K562 (cell line): Measurements from ENCODE around the gene SNCB.

ENCODE experiments used
- CREM ChIP-seq: IDR thresholded peaks from 2 replicates; pipeline ENCODE4 v1.6.1; 2014; ENCODE audit warnings: antibody characterized with exemption, low read depth
- POLR2A ChIP-seq: fragments of 450-650 bp; conservative IDR thresholded peaks from 2 replicates; pipeline ENCODE4 v1.6.1; 2016
- RAD21 ChIP-seq, 2 experiments: fragments of 250-450 bp in 1 of 2; fragments of 450-650 bp in 1 of 2; sonication (Bioruptor Pico) in 1 of 2; formaldehyde crosslinking in 1 of 2; IDR thresholded peaks in 1 of 2; conservative IDR thresholded peaks in 1 of 2; 2 replicates each; pipeline versions ENCODE4 v1.4.0 to v1.8.0; 2020 to 2022; ENCODE audit warnings: mild to moderate bottlenecking in 2 of 2, moderate library complexity in 1 of 2
- ZNF75A ChIP-seq: fragments of 450-650 bp; formaldehyde crosslinking; IDR thresholded peaks from 2 replicates; pipeline ENCODE4 v1.4.0; 2020; ENCODE audit warnings: mild to moderate bottlenecking
- TF ChIP-seq, protein P1 (sequence below), 2 experiments: fragments of 450-650 bp; IDR thresholded peaks; 2 replicates each; pipeline ENCODE4 v1.6.1; 2016; ENCODE audit warnings: mild to moderate bottlenecking in 2 of 2, borderline replicate concordance in 1 of 2, low read depth in 1 of 2, moderate library complexity in 1 of 2
- TF ChIP-seq, protein P2 (sequence below), 3 experiments: IDR thresholded peaks in 2 of 3; conservative IDR thresholded peaks in 1 of 3; 2 replicates each; pipeline ENCODE4 v1.5.1; 2011 to 2012; ENCODE audit warnings: low read length in 3 of 3, mild to moderate bottlenecking in 3 of 3, control low read depth in 2 of 3, improper control_type of control experiment in 1 of 3, inconsistent platforms in 1 of 3, low read depth in 1 of 3, mixed read lengths in 1 of 3, moderate library complexity in 1 of 3; ENCODE audit not compliant: insufficient read depth in 2 of 3
- TF ChIP-seq, protein P3 (sequence below), 2 experiments: fragments of 450-650 bp in 1 of 2; sonication (generic) in 1 of 2; formaldehyde crosslinking; conservative IDR thresholded peaks; 2 replicates each; pipeline versions ENCODE4 v1.4.0 to v1.8.1; 2020 to 2022; ENCODE audit warnings: mild to moderate bottlenecking in 1 of 2, missing genetic modification reagents in 1 of 2
- TF ChIP-seq, protein P4 (sequence below): fragments of 450-650 bp; IDR thresholded peaks from 2 replicates; pipeline ENCODE4 v1.6.1; 2017; ENCODE audit warnings: antibody characterized with exemption, mild to moderate bottlenecking
- TF ChIP-seq, protein P5 (sequence below): sonication (generic); formaldehyde crosslinking; IDR thresholded peaks from 2 replicates; pipeline ENCODE4 v1.9.0; 2022; ENCODE audit warnings: mild to moderate bottlenecking, missing genetic modification reagents

DNA sequence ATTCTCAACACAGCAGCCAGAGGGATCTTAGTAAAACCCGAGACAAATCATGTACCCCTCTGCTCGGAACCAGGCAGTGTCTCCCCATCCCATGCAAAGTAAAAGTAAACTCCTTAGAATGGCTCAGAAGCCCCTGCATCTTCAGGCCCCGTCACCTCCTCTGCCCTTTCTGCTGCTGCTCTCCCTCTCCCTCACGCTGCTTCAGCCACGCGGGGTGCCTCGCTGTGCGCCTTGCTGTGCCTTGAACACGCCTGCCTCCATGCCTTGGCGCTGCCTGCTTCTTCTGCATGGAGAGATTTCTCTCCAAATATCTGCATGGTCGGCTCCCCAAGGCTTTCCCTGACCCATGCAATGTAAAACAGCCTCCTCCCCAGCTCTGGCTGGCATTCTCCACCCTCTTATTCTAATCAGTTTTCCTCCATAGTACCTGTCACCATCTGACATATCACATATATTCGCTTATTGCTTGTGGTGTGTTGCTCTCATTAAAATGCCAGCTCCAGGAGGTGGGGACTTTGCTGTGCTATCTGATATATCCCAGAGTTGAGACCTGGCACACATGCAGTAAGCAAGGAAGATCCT is 28.3 kb downstream of the SNCB start:
- TF ChIP-seq, protein P1, sequence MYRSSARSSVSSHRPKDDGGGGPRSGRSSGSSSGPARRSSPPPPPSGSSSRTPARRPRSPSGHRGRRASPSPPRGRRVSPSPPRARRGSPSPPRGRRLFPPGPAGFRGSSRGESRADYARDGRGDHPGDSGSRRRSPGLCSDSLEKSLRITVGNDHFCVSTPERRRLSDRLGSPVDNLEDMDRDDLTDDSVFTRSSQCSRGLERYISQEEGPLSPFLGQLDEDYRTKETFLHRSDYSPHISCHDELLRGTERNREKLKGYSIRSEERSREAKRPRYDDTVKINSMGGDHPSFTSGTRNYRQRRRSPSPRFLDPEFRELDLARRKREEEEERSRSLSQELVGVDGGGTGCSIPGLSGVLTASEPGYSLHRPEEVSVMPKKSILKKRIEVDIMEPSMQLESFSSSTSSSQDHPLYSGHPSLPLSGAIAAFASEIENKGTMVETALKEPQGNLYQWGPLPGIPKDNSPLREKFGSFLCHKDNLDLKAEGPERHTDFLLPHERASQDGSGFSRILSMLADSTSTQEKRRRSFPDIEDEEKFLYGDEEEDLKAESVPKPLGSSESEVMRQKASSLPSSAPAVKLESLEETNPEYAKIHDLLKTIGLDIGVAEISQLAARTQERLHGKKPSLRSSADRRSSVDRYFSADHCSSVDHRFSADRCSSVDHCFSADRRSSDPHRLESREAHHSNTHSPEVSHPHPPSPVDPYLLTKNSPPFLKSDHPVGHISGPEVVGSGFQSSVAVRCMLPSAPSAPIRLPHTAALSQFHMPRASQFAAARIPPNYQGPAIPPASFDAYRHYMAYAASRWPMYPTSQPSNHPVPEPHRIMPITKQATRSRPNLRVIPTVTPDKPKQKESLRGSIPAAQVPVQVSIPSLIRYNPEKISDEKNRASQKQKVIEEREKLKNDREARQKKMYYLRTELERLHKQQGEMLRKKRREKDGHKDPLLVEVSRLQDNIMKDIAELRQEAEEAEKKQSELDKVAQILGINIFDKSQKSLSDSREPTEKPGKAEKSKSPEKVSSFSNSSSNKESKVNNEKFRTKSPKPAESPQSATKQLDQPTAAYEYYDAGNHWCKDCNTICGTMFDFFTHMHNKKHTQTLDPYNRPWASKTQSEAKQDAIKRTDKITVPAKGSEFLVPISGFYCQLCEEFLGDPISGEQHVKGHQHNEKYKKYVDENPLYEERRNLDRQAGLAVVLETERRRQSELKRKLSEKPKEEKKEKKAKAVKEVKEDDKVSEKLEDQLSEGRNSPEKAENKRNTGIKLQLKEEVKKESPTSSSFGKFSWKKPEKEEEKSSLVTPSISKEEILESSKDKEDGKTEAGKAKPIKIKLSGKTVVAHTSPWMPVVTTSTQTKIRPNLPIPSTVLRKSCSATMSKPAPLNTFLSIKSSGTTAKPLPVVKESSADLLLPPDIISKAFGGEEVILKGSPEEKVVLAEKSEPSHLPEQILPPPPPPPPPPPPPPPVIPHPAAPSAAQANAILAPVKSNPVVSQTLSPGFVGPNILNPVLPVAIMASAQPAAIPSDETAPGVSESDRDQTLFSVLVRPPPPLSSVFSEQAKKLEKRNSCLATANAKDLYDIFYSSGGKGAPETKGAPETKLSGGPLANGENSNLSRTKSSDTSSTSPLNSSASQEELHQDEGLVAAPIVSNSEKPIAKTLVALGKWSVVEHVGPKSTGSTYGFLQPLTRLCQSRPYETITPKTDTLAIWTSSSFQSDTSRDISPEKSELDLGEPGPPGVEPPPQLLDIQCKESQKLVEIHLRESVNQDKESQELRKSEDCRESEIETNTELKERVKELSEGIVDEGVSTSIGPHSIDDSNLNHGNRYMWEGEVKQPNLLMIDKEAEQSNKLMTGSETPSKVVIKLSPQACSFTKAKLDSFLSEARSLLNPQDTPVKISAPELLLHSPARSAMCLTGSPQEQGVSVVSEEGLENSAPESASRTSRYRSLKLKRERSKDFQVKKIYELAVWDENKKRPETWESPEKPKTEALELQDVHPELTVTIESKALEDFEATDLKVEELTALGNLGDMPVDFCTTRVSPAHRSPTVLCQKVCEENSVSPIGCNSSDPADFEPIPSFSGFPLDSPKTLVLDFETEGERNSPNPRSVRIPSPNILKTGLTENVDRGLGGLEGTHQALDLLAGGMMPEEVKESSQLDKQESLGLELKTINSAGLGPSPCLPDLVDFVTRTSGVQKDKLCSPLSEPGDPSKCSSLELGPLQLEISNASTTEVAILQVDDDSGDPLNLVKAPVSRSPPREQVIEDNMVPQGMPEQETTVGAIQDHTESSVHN (IDR thresholded peaks at IDR 0.05; ENCODE audit: borderline replicate concordance in 1 of 2, low read depth in 1 of 2): no peak
- TF ChIP-seq, protein P2, sequence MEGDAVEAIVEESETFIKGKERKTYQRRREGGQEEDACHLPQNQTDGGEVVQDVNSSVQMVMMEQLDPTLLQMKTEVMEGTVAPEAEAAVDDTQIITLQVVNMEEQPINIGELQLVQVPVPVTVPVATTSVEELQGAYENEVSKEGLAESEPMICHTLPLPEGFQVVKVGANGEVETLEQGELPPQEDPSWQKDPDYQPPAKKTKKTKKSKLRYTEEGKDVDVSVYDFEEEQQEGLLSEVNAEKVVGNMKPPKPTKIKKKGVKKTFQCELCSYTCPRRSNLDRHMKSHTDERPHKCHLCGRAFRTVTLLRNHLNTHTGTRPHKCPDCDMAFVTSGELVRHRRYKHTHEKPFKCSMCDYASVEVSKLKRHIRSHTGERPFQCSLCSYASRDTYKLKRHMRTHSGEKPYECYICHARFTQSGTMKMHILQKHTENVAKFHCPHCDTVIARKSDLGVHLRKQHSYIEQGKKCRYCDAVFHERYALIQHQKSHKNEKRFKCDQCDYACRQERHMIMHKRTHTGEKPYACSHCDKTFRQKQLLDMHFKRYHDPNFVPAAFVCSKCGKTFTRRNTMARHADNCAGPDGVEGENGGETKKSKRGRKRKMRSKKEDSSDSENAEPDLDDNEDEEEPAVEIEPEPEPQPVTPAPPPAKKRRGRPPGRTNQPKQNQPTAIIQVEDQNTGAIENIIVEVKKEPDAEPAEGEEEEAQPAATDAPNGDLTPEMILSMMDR (IDR thresholded peaks at IDR 0.05 in 2 of 3, conservative IDR thresholded peaks at IDR 0.05 in 1 of 3; ENCODE audit: insufficient read depth in 2 of 3, low read depth in 1 of 3, low read length in 3 of 3): no peak
- no peak for TF ChIP-seq RAD21 (CRISPR knock-in tag; conservative IDR thresholded peaks at IDR 0.05 in 1 of 2, IDR thresholded peaks at IDR 0.05 in 1 of 2)
- TF ChIP-seq, protein P3, sequence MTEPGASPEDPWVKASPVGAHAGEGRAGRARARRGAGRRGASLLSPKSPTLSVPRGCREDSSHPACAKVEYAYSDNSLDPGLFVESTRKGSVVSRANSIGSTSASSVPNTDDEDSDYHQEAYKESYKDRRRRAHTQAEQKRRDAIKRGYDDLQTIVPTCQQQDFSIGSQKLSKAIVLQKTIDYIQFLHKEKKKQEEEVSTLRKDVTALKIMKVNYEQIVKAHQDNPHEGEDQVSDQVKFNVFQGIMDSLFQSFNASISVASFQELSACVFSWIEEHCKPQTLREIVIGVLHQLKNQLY (CRISPR knock-in tag; conservative IDR thresholded peaks at IDR 0.05): no peak
- TF ChIP-seq, protein P4, sequence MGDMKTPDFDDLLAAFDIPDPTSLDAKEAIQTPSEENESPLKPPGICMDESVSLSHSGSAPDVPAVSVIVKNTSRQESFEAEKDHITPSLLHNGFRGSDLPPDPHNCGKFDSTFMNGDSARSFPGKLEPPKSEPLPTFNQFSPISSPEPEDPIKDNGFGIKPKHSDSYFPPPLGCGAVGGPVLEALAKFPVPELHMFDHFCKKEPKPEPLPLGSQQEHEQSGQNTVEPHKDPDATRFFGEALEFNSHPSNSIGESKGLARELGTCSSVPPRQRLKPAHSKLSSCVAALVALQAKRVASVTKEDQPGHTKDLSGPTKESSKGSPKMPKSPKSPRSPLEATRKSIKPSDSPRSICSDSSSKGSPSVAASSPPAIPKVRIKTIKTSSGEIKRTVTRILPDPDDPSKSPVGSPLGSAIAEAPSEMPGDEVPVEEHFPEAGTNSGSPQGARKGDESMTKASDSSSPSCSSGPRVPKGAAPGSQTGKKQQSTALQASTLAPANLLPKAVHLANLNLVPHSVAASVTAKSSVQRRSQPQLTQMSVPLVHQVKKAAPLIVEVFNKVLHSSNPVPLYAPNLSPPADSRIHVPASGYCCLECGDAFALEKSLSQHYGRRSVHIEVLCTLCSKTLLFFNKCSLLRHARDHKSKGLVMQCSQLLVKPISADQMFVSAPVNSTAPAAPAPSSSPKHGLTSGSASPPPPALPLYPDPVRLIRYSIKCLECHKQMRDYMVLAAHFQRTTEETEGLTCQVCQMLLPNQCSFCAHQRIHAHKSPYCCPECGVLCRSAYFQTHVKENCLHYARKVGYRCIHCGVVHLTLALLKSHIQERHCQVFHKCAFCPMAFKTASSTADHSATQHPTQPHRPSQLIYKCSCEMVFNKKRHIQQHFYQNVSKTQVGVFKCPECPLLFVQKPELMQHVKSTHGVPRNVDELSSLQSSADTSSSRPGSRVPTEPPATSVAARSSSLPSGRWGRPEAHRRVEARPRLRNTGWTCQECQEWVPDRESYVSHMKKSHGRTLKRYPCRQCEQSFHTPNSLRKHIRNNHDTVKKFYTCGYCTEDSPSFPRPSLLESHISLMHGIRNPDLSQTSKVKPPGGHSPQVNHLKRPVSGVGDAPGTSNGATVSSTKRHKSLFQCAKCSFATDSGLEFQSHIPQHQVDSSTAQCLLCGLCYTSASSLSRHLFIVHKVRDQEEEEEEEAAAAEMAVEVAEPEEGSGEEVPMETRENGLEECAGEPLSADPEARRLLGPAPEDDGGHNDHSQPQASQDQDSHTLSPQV: no peak
- TF ChIP-seq CREM: no peak
- TF ChIP-seq, protein P5, sequence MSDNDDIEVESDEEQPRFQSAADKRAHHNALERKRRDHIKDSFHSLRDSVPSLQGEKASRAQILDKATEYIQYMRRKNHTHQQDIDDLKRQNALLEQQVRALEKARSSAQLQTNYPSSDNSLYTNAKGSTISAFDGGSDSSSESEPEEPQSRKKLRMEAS (CRISPR knock-in tag): no peak
- TF ChIP-seq ZNF75A: no peak
- no peak for TF ChIP-seq POLR2A
